PC-9 (cell line): ENCODE data around the gene COL16A1. TPM values are rescaled to one million over a fixed set of nuclear protein-coding genes. Genes with fewer than 3 reads are reported as not detected.

Experiments used
- BruUV-seq: library from RNA; stranded (reverse); fragments of 400-500 nt; replicated peaks from 2 replicates; lab custom pipeline; 2021; lab: Mats Ljungman, UMichigan
- CTCF ChIA-PET: fragments of 300-600 bp; sonication (Branson Sonifier 250); formaldehyde crosslinking; loops from one replicate; lab custom pipeline; 2022; ENCODE audit warnings: antibody characterized with exemption; lab: Charles Lee
- POLR2A ChIA-PET: fragments of 300-600 bp; sonication (Branson Sonifier 250); formaldehyde crosslinking; loops from one replicate; lab custom pipeline; 2022; ENCODE audit warnings: antibody characterized with exemption; ENCODE audit not compliant: unreplicated experiment; lab: Charles Lee
- DNase-seq, 2 experiments: peaks; one replicate each; pipeline versions ENCODE4 v3.0.0 to v3.0.0-alpha.2; 2015 to 2022; ENCODE audit warnings: mixed read lengths in 1 of 2
- H2AFZ ChIP-seq: fragments of 200-600 bp; sonication (generic); 2 replicates; pipeline ENCODE4 v1.8.1; 2017; ENCODE audit warnings: antibody characterized with exemption
- H3F3A ChIP-seq: fragments of 200-600 bp; sonication (generic); 2 replicates; pipeline ENCODE4 v1.8.1; 2017; ENCODE audit warnings: antibody characterized with exemption, mild to moderate bottlenecking, low read depth; ENCODE audit not compliant: insufficient read depth
- H3K27ac ChIP-seq: fragments of 200-600 bp; sonication (generic); 2 replicates; pipeline ENCODE4 v1.6.1; 2016; ENCODE audit warnings: mixed run types
- H3K27me3 ChIP-seq: fragments of 200-600 bp; sonication (generic); 2 replicates; pipeline ENCODE4 v1.6.1; 2016; ENCODE audit warnings: low read depth, mixed run types; ENCODE audit not compliant: insufficient read depth
- H3K36me3 ChIP-seq: fragments of 200-600 bp; sonication (generic); 2 replicates; pipeline ENCODE4 v1.6.1; 2016; ENCODE audit warnings: low read depth, mixed run types
- H3K4me1 ChIP-seq: fragments of 200-600 bp; sonication (generic); replicated peaks from 2 replicates; pipeline ENCODE4 v1.6.1; 2016; ENCODE audit warnings: mixed run types; ENCODE audit not compliant: insufficient read depth
- H3K4me2 ChIP-seq: fragments of 200-600 bp; sonication (generic); 2 replicates; pipeline ENCODE4 v1.6.1; 2017; ENCODE audit warnings: mixed run types
- H3K4me3 ChIP-seq: fragments of 200-600 bp; sonication (generic); 2 replicates; pipeline ENCODE4 v1.6.1; 2016; ENCODE audit warnings: mixed run types
- H3K79me2 ChIP-seq: fragments of 200-600 bp; sonication (generic); 2 replicates; pipeline ENCODE4 v1.6.1; 2017; ENCODE audit warnings: low read depth, mixed run types
- H3K9me2 ChIP-seq: fragments of 200-600 bp; sonication (generic); 2 replicates; pipeline ENCODE4 v1.8.1; 2017; ENCODE audit warnings: mild to moderate bottlenecking; ENCODE audit not compliant: insufficient read depth
- H3K9me3 ChIP-seq: fragments of 200-600 bp; sonication (generic); 2 replicates; pipeline ENCODE4 v1.8.1; 2016; ENCODE audit warnings: low read depth; ENCODE audit not compliant: insufficient read depth
- H4K20me1 ChIP-seq: fragments of 200-600 bp; sonication (generic); 2 replicates; pipeline ENCODE4 v1.8.1; 2017; ENCODE audit not compliant: insufficient read depth
- CTCF ChIP-seq: fragments of 200-600 bp; sonication (generic); conservative IDR thresholded peaks from 2 replicates; pipeline ENCODE4 v1.6.1; 2017; ENCODE audit warnings: mixed run types, antibody characterized with exemption, mild to moderate bottlenecking, moderate library complexity
- EZH2 ChIP-seq: fragments of 200-600 bp; sonication (generic); IDR thresholded peaks from 2 replicates; pipeline ENCODE4 v1.8.0; 2017; ENCODE audit warnings: antibody characterized with exemption, low read depth
- intact Hi-C: fragments of 100-400 bp; cut with micrococcal nuclease; formaldehyde crosslinking; loops from one replicate; pipeline ENCODE4 v1.10.0; 2022; ENCODE audit not compliant: unreplicated experiment
- total RNA-seq: library from RNA; stranded (reverse); gene quantifications from 2 replicates; pipeline ENCODE4 v1.2.3, GENCODE V29; 2021

COL16A1 gene
- total RNA-seq, 1 experiment from 2014 or later, result 4.8 TPM

- no peaks in the 10 kb centered on the region for H3K36me3 ChIP-seq
Measured at GRCh38 chr1:31666263-31666963, 37.4 kb downstream of the COL16A1 start.

GRCh38 chr1:31665234-31665878 is 38.5 kb downstream of the COL16A1 start:
- H2AFZ ChIP-seq, result no peak overlapping the region
- no peak overlapping the region for H3K27ac ChIP-seq
- no peaks in the 10 kb centered on the region for H3K36me3 ChIP-seq
- no peaks in the 10 kb centered on the region for H3K9me3 ChIP-seq
- intact Hi-C loops, result loop anchor here (5.0 to 10.0 kb wide), 3 partner anchors 37 to 749 kb away; partner anchors contain the start of gene COL16A1
- no peaks in the 10 kb centered on the region for H3K79me2 ChIP-seq
- BruUV-seq, result no TSS peak
- H3K27me3 ChIP-seq, result no peaks in the 10 kb centered on the region
- no peak overlapping the region for H3K4me2 ChIP-seq
- H3K4me3 ChIP-seq, result no peak overlapping the region
- POLR2A ChIA-PET, result interaction anchor here (0.6 kb wide), 1 partner anchor 443 kb away, joined by 4 read pairs; the partner anchor contains the start of gene KPNA6
- no peaks in the 10 kb centered on the region for H3K9me2 ChIP-seq
- H3K4me1 ChIP-seq, result peaks cover 33% of the 10 kb centered on the region
- TF ChIP-seq EZH2 (no peak), CTCF (no peak)
- peaks cover 17% of the 10 kb centered on the region for H3F3A ChIP-seq
- DNase-seq, result no peak
- CTCF ChIA-PET, result interaction anchor here (0.6 to 2.4 kb wide), 2 partner anchors 47 to 124 kb away, joined by 3 to 9 read pairs; no protein-coding TSS in a partner anchor
- H4K20me1 ChIP-seq, result no peaks in the 10 kb centered on the region

More at GRCh38 chr1:31666263-31666963, 37.4 kb downstream of the COL16A1 start:
- ChIA-PET POLR2A (interaction anchor here (0.6 to 0.7 kb wide), 5 partner anchors 20 to 441 kb away, joined by 3 to 6 read pairs (median 4); partner anchors contain the start of gene KPNA6), CTCF (interaction anchor here (0.6 to 2.4 kb wide), 3 partner anchors 39 to 123 kb away, joined by 3 to 10 read pairs (median 9); no protein-coding TSS in a partner anchor)
- no peaks in the 10 kb centered on the region for H3K79me2 ChIP-seq
- H3K27ac ChIP-seq, result no peak overlapping the region
- no peaks in the 10 kb centered on the region for H4K20me1 ChIP-seq
- BruUV-seq, result no TSS peak
- DNase-seq, result peak; percentile 52 to 55
- intact Hi-C loops, result loop anchor here (1.0 to 10.0 kb wide), 4 partner anchors 36 to 748 kb away; partner anchors contain the start of gene COL16A1
- no peaks in the 10 kb centered on the region for H3K27me3 ChIP-seq
- no peaks in the 10 kb centered on the region for H3K9me2 ChIP-seq
- TF ChIP-seq EZH2, result no peak
- no peak for TF ChIP-seq CTCF
- peaks cover 20% of the 10 kb centered on the region for H3F3A ChIP-seq
- H3K4me1 ChIP-seq, result peaks cover 39% of the 10 kb centered on the region
- H3K9me3 ChIP-seq, result no peaks in the 10 kb centered on the region
- no peak overlapping the region for H2AFZ ChIP-seq
- H3K4me2 ChIP-seq, result peak overlapping the region; percentile 36
- no peak overlapping the region for H3K4me3 ChIP-seq

- ChIA-PET CTCF (interaction anchor here (0.7 to 1.4 kb wide), 5 partner anchors 41 to 353 kb away, joined by 3 to 11 read pairs (median 6); no protein-coding TSS in a partner anchor), POLR2A (interaction anchor here (0.5 kb wide), 1 partner anchor 17 kb away, joined by 4 read pairs; no protein-coding TSS in a partner anchor)
- no peaks in the 10 kb centered on the region for H4K20me1 ChIP-seq
- H3K36me3 ChIP-seq, result no peaks in the 10 kb centered on the region
- BruUV-seq, result no TSS peak
- peaks cover 25% of the 10 kb centered on the region for H3K4me1 ChIP-seq
- no peaks in the 10 kb centered on the region for H3K9me2 ChIP-seq
- no peaks in the 10 kb centered on the region for H3K27me3 ChIP-seq
- no peak overlapping the region for H3K27ac ChIP-seq
- H3K4me2 ChIP-seq, result no peak overlapping the region
- no peaks in the 10 kb centered on the region for H3K9me3 ChIP-seq
- TF ChIP-seq CTCF, result no peak
- H2AFZ ChIP-seq, result no peak overlapping the region
- no peak overlapping the region for H3K4me3 ChIP-seq
- intact Hi-C loops, result loop anchor here (1.0 to 10.0 kb wide), 4 partner anchors 125 to 750 kb away; no protein-coding TSS in a partner anchor
- no peak for DNase-seq
- no peaks in the 10 kb centered on the region for H3K79me2 ChIP-seq
- H3F3A ChIP-seq, result peaks cover 12% of the 10 kb centered on the region; the same call in 1 of the 2 replicates
Measured at GRCh38 chr1:31664528-31664927, 39.3 kb downstream of the COL16A1 start.
